Caco-2 (cell line): ENCODE data around the gene TRAPPC14. TPM values are rescaled to one million over a fixed set of nuclear protein-coding genes. Genes with fewer than 3 reads are reported as not detected.

Experiments used
- BruUV-seq: library from RNA; stranded (reverse); fragments of 400-500 nt; replicated peaks from 2 replicates; lab custom pipeline; 2021; lab: Mats Ljungman, UMichigan
- CTCF ChIA-PET: fragments of 300-600 bp; sonication (Branson Sonifier 250); formaldehyde crosslinking; loops from one replicate; lab custom pipeline; 2022; ENCODE audit warnings: antibody characterized with exemption; lab: Charles Lee
- POLR2A ChIA-PET: fragments of 300-600 bp; sonication (Branson Sonifier 250); formaldehyde crosslinking; loops from one replicate; lab custom pipeline; 2022; ENCODE audit warnings: antibody characterized with exemption; lab: Charles Lee
- DNase-seq, 2 experiments: peaks; one replicate each; pipeline versions ENCODE4 v3.0.0 to v3.0.0-alpha.2; 2020 to 2022
- H3K27me3 ChIP-seq: replicated peaks from 2 replicates; pipeline ENCODE4 v1.6.0; 2011; ENCODE audit warnings: low read length; ENCODE audit not compliant: control insufficient read depth, insufficient read depth
- H3K36me3 ChIP-seq: 2 replicates; pipeline ENCODE4 v1.5.1; 2011; ENCODE audit warnings: low read length; ENCODE audit not compliant: control insufficient read depth, insufficient read depth
- H3K4me1 ChIP-seq: fragments of 250-450 bp; sonication (Bioruptor Pico); 2 replicates; pipeline ENCODE4 v1.5.1; 2020; ENCODE audit warnings: mild to moderate bottlenecking
- H3K4me3 ChIP-seq: 2 replicates; pipeline ENCODE4 v1.5.1; 2011; ENCODE audit warnings: low read depth, mild to moderate bottlenecking, control low read depth, low read length
- H3K9me3 ChIP-seq: fragments of 250-450 bp; sonication (Bioruptor Pico); 2 replicates; pipeline ENCODE4 v1.5.1; 2020; ENCODE audit warnings: mild to moderate bottlenecking, moderate library complexity
- H3K27ac Mint-ChIP-seq: one replicate; pipeline ENCODE4 v1.8.0; 2022; ENCODE audit warnings: mixed read lengths; ENCODE audit not compliant: unreplicated experiment
- H3K27me3 Mint-ChIP-seq: one replicate; pipeline ENCODE4 v1.8.0; 2022; ENCODE audit warnings: mixed read lengths; ENCODE audit not compliant: insufficient read depth, unreplicated experiment
- H3K36me3 Mint-ChIP-seq: one replicate; pipeline ENCODE4 v1.8.0; 2022; ENCODE audit warnings: mild to moderate bottlenecking, mixed read lengths; ENCODE audit not compliant: insufficient read depth, unreplicated experiment
- H3K4me1 Mint-ChIP-seq: one replicate; pipeline ENCODE4 v1.8.0; 2022; ENCODE audit warnings: low read depth, mixed read lengths; ENCODE audit not compliant: unreplicated experiment
- H3K4me3 Mint-ChIP-seq: one replicate; pipeline ENCODE4 v1.8.0; 2022; ENCODE audit warnings: mild to moderate bottlenecking, moderate library complexity, mixed read lengths; ENCODE audit not compliant: unreplicated experiment
- H3K9me3 Mint-ChIP-seq: one replicate; pipeline ENCODE4 v1.8.0; 2022; ENCODE audit warnings: mixed read lengths; ENCODE audit not compliant: unreplicated experiment
- CTCF ChIP-seq, 2 experiments: fragments of 200-600 bp in 1 of 2; IDR thresholded peaks; 1 replicate in 1 of 2; 2 replicates in 1 of 2; pipeline versions ENCODE4 v1.5.1 to v1.8.0; 2011 to 2022; ENCODE audit warnings: antibody characterized with exemption in 1 of 2, control low read depth in 1 of 2, inconsistent platforms in 1 of 2, low read depth in 1 of 2, low read length in 1 of 2, mild to moderate bottlenecking in 1 of 2, moderate library complexity in 1 of 2; ENCODE audit not compliant: insufficient read depth in 1 of 2, severe bottlenecking in 1 of 2, unreplicated experiment in 1 of 2
- intact Hi-C: fragments of 100-400 bp; cut with micrococcal nuclease; formaldehyde crosslinking; loops from one replicate; pipeline ENCODE4 v1.10.0; 2022; ENCODE audit not compliant: unreplicated experiment
- total RNA-seq: library from RNA; stranded (reverse); gene quantifications from 2 replicates; pipeline ENCODE4 v1.2.3, GENCODE V29; 2022

Gene TRAPPC14
- total RNA-seq, 1 experiment from 2014 or later = 23.2 TPM

DNA sequence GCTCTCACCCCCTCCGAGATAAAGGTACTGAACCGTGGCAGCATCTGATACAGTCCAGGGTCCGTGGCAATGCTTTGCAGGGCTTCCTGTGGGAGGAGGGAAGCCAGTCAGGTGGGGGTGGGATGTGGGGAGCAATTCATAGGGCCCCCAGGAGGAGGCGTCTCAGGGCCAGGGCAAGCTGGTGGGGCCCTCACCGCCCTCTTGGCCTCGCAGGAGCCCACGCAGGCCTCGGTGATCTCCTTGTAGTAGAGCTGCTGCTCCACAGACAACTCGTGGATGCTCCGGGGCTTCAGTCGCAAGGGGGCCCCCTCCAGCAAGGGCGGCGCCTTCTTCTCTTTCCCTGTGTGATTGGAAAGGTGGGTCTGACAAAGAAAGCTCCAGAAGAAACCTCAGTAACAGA lies 46.6 kb downstream of the TRAPPC14 start:
- Mint-ChIP-seq H3K9me3 (peaks cover 9% of the 10 kb centered on the region), H3K27ac (no peak overlapping the region), H3K27me3 (no peaks in the 10 kb centered on the region), H3K4me1 (peaks cover 13% of the 10 kb centered on the region), H3K36me3 (peaks cover 60% of the 10 kb centered on the region), H3K4me3 (no peak overlapping the region)
- no peak overlapping the region for H3K4me3 ChIP-seq
- no peaks in the 10 kb centered on the region for H3K9me3 ChIP-seq
- DNase-seq = no peak
- H3K36me3 ChIP-seq = peaks cover 2% of the 10 kb centered on the region; the same call in 1 of the 2 replicates
- no peaks in the 10 kb centered on the region for H3K27me3 ChIP-seq
- H3K4me1 ChIP-seq = peaks cover 3% of the 10 kb centered on the region; the same call in 1 of the 2 replicates
- peak in 1 of 2 experiments; percentile 16 for TF ChIP-seq CTCF (IDR thresholded peaks at IDR 0.05; ENCODE audit: insufficient read depth in 1 of 2, low read depth in 1 of 2, low read length in 1 of 2, severe bottlenecking in 1 of 2, unreplicated experiment in 1 of 2)
- CTCF ChIA-PET = interaction anchor here (1.3 kb wide), 1 partner anchor 19 kb away, joined by 3 read pairs; no protein-coding TSS in a partner anchor
- BruUV-seq = no TSS peak
- POLR2A ChIA-PET = interaction anchor here (1.3 kb wide), 1 partner anchor 10 kb away, joined by 4 read pairs; the partner anchor contains the start of genes AP4M1 and MCM7
- intact Hi-C loops = no loop called here

GRCh38 chr7:100111156-100111555 lies 47.4 kb downstream of the TRAPPC14 start:
- no peak for TF ChIP-seq CTCF (IDR thresholded peaks at IDR 0.05; ENCODE audit: insufficient read depth in 1 of 2, low read depth in 1 of 2, low read length in 1 of 2, severe bottlenecking in 1 of 2, unreplicated experiment in 1 of 2)
- Mint-ChIP-seq H3K4me3 (no peak overlapping the region), H3K4me1 (peaks cover 5% of the 10 kb centered on the region), H3K9me3 (peaks cover 4% of the 10 kb centered on the region), H3K27ac (no peak overlapping the region), H3K27me3 (no peaks in the 10 kb centered on the region), H3K36me3 (peaks cover 68% of the 10 kb centered on the region)
- intact Hi-C loops = no loop called here
- CTCF ChIA-PET = no interaction called here
- BruUV-seq = no TSS peak
- no peak for DNase-seq
- POLR2A ChIA-PET = interaction anchor here (1.3 kb wide), 1 partner anchor 9 kb away, joined by 4 read pairs; the partner anchor contains the start of genes AP4M1 and MCM7
- Histone ChIP-seq H3K4me1 (no peaks in the 10 kb centered on the region), H3K27me3 (no peaks in the 10 kb centered on the region), H3K9me3 (no peaks in the 10 kb centered on the region), H3K36me3 (peaks cover 2% of the 10 kb centered on the region; the same call in 1 of the 2 replicates), H3K4me3 (no peak overlapping the region)

- intact Hi-C loops = no loop called here
- peak in 1 of 2 experiments; percentile 45 for TF ChIP-seq CTCF (IDR thresholded peaks at IDR 0.05; ENCODE audit: insufficient read depth in 1 of 2, low read depth in 1 of 2, low read length in 1 of 2, severe bottlenecking in 1 of 2, unreplicated experiment in 1 of 2)
- CTCF ChIA-PET = no interaction called here
These were observed 48.9 kb downstream of the TRAPPC14 start for GRCh38 chr7:100109521-100110163.

More at GRCh38 chr7:100109521-100110163, 48.9 kb downstream of the TRAPPC14 start:
- no TSS peak for BruUV-seq
- Histone ChIP-seq H3K27me3 (no peaks in the 10 kb centered on the region), H3K4me3 (no peak overlapping the region), H3K4me1 (no peaks in the 10 kb centered on the region), H3K36me3 (peaks cover 4% of the 10 kb centered on the region), H3K9me3 (no peaks in the 10 kb centered on the region)
- H3K36me3 Mint-ChIP-seq = peaks cover 65% of the 10 kb centered on the region
- H3K4me1 Mint-ChIP-seq = no peaks in the 10 kb centered on the region
- H3K27ac Mint-ChIP-seq = no peak overlapping the region
- POLR2A ChIA-PET = no interaction called here
- H3K4me3 Mint-ChIP-seq = no peak overlapping the region
- no peaks in the 10 kb centered on the region for H3K9me3 Mint-ChIP-seq
- DNase-seq = peak in 1 of 2 experiments; percentile 34
- H3K27me3 Mint-ChIP-seq = no peaks in the 10 kb centered on the region
